HG03521 (cell line): Measurements from ENCODE around the gene COPRS.
"Not testable (repeated sequence)": the region's sequence is repeated elsewhere in the genome, so short reads cannot be mapped to it uniquely, and the experiment has no call there.

ENCODE experiments used
- ATAC-seq: cut with Tn5 transposase; IDR thresholded peaks from one replicate; pipeline ENCODE4 v1.9.1; 2021; ENCODE audit warnings: mild to moderate bottlenecking, moderate library complexity; ENCODE audit not compliant: unreplicated experiment

COPRS gene

DNA sequence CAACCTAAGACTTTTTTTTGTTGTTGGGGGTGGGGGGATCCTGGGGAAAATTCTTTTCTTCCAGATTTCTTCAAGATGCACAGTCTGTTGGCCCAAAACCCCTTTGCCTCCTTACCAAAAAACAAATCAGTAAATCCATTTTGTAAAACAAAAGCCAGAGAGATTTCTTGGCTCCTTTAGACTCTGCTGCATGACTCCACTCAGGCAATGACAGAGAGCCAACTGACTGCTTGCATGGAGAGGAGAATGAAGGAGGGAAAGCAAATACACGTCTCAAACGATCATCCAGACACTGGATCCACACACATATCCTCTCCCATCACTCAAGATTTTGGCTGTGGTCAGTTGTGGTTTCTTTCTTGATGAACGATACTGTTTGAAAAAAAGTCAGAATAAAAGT is 13.8 kb downstream of the COPRS start:
- no peak for ATAC-seq

DNA sequence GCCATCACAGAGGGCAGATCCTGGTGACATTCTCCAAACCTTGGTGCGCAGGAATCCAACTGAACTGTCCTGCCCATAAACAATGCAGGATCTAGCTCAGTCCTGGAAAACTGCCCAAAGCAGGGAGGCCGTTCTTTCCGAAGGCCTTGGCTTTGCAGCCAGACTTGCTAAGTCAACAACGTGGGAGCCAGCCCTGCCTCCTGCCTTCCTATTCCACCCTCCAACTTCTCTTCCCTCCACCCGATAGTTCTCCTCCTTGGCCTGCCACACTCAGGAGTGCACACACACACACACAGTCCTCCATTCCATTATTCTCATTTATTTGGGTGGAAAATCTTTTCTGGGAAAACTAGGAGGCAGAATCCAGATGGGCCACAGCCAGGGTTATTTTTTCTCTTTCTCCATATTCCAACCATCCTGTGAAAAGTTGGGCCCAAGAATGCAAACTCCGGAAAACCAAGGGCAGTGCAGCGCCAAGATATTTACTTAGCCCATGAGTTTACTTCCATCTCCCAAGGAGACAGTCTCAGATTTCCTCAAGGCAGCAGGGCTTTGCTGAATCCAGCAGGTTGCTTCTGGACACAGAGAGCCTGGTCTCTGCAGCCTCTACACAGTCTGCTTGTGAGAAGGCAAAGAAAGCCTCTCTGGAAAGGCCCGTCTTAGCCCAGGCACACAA is 15.8 kb downstream of the COPRS start:
- ATAC-seq: no peak

DNA sequence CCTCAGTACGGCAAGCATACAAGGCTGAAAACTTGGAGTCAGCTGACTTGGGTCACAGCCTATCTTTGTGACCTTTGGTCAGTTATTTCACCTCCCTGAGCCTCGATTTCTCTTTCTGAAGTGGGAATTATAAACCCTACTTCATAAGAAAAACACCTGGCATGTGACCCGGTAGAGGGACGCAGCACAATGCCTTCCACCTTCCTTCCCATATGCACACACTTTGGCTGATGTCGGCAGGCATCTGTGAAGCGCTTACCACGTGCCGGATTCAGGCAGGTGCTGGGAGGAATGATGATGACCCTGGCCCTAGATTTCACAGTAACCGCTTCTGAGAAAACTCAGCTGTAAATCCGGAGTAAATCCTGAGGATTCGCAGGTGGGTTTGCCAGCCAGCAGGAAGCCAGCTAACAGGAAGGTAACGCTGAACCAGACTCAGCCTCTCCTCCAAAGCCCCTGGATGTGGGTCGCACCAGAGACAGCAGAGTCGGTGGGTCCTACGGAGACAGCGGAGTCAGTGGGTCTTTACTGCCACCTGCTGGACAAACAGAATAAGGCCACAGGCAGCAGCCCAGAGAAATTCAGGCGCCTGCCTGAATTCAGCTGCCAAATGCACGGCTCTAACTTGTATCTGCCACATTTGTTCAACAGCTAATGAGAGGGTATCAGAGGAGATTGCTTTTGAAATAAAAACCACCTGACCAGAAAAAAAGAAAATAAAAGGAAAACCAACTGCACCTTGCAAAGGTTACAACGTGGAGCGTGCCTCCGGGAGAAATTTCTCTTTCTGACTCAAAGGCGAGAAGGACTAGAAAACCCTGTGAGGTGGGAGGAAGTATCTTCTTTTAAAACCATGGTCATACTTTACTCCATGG is 16.6 kb downstream of the COPRS start:
- ATAC-seq: no peak

DNA sequence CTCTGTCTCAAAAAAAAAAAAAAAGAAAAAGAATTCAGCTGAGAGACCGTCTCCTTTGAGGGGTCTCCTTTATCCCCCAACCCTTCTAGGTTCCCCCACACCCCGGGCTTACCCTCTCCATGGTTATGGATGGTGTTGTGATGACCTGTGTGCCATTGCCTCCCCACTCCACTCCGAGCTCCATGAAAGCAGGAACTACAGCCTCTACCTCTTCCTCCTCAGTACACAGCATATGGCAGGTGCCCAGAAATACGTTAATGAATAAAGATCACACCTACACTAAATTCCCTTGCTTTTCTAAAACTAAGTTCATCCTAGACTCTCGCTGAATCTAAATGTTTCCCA is 17.2 kb downstream of the COPRS start:
- no peak for ATAC-seq

DNA sequence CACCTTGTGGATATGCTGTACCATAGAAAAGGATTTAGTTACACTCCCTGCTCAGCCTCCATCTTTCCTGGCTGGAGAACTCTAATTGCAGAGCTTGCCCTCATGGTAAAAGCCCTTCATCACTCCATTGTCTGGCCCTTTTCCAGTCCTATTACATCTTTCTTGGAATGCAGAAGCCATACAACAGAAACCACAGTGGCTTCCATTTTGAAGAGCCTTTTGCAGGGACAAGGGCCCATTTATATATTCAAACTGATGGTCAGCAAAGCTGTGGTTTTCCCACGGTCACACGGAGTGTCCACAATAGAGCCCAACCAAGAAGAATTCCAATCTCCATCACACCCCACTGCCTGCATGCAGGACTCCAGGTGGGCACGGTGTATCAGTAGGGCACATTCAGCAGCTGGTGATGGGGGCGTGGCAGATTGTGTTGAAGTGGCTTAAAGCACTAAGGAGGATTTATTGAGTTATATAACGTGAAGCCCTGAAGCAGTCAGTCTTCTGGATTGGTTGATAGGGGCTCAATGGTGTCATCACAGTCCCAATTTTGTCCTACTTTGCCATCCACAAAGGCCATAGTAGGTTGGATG is 20.3 kb downstream of the COPRS start:
- no peak for ATAC-seq

DNA sequence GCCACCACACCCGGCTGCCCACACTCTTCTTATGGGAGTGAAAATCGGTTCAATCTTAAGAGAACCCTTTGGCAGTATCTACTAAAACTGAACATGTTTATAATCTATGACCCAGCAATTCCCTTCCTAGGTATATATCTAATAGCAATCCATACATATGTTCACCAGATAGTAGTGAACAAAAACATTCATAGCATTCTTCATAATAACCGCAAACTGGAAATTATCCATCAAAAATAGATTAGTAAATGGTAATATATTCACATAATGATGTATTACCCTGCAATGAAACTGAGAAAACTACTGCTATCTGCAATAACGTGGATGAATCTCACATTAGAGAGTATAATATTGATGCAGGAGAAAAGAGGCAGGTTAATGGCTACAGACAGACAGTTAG is 23.1 kb downstream of the COPRS start:
- no peak for ATAC-seq

DNA sequence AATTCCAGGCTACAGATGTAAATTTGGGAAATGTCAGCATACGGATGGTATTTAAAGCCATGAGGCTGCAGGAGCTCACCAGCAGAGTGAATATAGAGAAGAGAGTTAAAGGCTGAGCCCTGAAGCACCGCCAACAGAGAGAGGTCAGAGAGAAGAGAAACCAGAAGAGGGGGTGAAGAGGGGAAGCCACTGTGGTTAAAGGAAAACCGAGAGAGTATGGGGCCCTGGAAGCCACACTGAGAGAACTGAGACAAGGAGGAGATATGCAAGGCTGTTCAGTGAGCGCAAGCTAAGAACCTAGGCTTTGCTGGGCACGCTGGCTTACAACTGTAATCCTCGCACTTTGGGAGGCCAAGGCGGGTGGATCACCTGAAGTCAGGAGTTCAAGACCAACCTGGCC is 24.6 kb downstream of the COPRS start:
- no peak for ATAC-seq

DNA sequence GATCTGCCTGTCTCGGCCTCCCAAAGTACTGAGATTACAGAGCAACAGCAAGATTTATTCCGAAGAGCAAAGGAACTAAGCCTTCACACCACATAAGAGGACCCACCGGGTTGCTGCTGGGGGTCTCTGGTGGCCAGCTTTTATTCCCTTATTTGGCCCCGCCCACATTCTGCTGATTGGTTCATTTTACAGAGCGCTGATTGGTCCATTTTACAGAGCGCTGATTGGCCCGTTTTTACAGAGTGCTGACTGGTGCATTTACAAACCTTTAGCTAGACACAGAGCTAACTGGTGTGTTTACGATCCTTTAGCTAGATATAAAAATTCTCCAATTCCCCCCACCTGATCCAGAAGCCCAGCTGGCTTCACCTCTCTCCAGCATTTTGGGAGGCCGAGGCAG is 26.3 kb downstream of the COPRS start:
- ATAC-seq: no peak

DNA sequence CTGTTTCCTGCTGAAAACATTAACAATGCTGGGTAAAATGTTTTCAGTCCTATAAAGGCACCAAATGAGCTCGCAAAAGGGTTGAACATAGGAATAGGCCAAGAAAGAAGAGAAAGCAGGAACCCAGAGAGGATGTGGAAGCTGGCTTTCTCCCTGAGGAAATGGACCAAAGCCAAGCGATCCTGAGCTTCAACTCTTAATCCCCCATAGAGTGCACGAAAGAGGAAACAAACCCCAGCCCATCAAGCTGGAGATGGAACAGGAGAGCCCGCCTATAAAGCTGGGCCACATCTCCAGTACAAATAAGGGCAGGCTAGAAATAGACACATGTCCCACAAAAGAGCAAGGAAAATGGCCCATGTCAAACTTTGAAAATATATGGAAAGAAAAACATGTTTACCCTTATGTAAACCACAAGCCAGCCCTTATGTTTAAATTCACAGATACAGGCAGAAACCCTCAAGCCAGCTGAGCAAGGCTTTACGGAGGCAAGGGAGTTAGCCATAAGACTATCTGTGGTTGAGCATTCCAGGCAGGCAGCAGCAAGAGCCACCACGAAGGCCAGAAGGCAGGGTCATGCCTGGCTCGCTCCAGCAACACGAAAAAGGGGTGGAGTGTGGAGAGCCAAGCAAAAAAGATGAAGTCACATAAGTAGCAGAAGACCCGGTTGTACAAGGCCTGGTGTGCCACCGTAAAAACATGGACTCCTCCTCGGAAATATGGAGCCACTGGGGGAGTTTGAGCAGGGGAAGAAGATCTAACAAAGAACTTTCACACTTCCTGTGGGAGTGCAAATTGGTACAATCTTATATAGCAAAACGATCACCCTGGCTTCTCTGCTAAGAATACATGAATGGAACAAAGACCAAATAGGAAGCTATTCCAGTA is 27.8 kb downstream of the COPRS start:
- no peak for ATAC-seq

DNA sequence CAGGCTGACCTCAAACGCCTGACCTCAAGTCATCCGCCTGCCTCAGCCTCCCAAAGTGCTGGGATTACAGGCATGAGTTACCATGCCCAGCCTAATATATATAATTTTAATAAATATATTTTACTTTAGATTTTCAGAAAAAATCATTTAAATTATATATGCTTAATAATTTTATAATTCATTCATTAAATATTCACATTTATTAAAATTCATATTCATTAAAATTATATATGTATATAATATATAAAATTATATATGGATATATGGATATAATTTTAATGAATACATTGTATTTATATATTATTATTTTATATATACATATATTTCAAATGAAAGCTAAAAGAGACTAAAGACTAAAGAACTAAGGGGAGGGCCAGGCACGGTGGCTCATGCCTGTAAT is 29.4 kb downstream of the COPRS start:
- no peak for ATAC-seq

DNA sequence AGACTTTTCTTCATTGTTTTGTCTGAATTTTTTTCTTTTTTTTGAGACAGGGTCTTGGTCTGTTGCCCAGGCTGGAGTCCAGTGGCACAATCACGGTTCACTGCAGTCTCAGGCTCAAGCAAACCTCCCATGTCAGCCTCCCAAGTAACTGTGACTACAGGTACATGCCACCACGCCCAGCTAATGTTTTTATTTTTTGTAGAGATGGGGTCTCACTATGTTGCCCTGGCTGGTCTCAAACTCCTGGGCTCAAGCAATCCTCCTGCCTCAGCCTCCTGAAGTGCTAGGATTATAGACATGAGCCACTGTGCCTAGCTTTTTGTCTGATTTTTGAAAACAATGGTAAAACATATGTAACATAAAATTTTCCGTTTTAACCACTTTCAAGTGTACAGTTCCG is 30.1 kb downstream of the COPRS start:
- ATAC-seq: not testable (repeated sequence)

DNA sequence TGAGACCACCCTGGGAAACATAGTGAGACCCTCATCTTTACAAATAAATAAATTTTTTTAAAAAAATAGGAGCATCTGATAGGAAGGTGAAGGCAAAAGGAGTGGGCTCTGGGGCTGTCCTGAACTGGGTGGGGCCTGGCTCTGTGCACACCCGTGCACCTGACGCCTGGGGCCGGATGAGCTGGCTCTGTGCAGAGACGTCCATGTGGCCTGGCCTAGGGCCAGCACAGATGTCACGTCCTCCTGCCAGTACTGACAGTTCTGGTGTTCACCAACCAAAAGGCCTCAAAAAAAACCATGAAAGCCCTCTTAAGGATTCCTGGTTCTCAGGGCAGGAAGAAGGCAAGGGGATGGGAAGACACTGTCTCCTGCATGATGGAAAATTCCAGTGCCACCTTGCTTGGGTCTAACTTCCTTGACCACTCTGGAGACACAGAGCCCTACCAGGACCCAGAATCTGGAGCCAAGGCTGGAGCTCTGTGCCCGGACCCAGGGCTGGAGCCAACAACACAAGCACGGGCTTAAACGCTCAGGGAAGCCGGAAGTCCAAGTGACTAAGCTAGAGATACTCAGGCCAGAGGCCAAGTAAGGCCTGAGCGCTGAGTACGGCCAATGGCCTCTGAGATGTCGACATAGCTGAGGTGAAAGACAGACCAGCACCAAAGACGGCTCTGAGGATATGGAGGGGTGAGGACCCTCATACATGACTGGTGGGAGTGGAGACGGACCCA is 32.9 kb downstream of the COPRS start:
- no peak for ATAC-seq

DNA sequence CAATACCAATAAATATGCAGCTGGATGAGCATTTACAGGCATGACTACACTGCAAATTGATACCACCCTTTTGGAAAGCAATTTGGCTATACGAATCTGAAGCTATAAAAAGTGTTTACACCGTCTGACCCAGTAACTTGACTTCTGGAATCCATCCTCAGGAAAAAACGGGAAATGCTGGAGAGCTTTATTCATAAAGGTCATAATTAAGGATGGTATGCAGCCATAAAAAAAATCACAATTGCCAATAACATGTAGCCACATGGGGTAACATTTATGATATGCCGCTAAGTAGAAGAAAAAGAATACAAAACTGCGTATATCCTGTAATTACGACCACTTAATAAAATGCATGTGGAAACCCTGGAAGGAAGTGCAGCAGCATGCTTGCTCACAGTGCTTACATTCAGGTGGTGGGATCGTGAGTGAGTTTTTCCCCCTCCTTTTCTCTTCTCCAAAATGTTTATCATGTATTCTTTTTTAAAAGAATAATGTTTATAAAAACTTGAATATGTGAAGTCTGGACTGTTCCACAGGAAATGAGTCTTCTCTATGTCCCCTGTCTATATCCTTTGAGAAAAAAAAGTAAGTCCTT is 34.2 kb downstream of the COPRS start:
- no peak for ATAC-seq

DNA sequence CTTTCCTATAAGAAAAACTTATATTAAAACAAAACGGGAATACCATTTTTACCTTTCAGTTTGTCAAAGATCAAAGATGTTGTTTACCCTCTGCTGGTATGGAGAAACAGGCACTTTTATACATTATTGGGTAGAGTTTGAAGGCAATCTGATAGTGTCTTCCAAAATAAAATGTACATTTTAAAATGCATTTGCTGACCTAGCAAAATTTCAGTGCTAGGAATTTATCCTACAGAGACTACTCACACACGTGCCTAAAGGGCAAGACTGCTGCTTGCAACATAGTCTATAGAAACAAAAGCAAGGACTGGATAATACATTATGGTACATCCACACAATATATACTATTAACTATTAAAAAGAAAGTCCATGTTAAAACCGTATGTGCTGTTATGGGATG is 36.0 kb downstream of the COPRS start:
- ATAC-seq: no peak

DNA sequence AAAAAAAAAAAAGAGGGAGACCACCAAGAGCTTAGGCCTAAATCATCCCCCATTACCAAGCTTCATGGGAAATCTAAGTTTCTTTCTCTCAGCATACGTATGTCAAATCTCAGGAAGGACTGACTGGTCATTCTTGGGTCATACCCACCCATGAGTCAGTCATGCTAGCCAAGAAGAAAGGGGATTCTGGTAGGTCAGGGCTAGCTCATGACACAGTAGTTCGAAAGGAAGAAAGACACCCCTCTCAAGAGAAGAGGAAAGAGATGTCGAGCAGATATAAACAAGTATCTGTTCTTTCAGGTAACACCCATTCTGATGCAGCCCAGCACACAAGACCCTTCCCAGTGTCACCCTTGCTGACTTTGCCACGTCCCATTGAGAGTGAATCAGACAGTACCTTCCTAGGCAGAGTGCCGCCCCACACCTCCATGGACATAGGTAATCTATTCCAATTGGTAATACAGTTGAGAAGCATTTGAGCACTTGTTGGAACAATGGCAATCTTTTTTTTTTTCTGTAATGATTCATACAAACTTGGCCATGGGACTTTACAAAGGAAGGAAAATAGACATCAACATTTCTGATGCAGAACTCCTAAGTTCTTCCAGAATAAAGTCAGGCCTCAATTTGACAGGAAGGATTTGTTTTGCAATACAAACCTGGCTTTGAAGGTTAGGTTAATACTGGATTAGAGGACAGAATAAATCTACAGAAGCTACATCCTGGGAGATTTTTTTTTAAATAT is 38.2 kb downstream of the COPRS start:
- no peak for ATAC-seq

DNA sequence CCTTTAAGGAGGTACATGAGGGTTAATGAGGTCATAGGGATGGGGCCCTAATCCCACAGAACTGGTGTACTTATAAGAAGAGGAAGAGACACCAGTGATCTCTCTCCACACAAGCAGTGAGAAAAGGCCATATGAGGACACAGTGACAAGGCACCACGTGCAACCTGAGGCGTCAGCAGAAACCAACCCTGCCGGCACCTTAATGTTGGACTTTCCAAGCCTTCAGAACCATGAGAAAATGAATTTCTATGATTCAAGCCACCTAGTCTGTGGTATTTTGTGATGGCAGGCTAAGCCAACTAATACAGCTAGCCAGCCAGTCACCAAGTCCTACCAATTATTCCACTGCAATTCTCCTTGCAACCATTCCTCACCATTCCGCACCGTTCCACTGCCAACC is 39.5 kb downstream of the COPRS start:
- no peak for ATAC-seq

DNA sequence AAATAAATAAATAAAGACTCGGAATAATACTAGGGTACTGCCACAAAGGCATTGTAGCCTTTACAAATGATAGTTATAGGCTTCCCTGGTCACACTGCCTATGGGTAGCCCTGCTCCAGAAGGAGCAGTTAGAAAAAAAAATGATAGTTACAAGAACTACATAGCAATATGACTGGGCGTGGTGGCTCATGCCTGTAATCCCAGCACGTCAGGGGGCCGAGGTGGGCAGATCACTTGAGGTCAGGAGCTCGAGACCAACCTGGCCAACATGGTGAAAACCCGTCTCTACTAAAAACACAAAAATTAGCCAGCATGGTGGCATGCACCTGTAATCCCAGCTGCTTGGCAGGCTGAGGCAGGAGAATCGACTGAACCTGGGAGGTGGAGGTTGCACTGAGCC is 40.2 kb downstream of the COPRS start:
- ATAC-seq: not testable (repeated sequence)

DNA sequence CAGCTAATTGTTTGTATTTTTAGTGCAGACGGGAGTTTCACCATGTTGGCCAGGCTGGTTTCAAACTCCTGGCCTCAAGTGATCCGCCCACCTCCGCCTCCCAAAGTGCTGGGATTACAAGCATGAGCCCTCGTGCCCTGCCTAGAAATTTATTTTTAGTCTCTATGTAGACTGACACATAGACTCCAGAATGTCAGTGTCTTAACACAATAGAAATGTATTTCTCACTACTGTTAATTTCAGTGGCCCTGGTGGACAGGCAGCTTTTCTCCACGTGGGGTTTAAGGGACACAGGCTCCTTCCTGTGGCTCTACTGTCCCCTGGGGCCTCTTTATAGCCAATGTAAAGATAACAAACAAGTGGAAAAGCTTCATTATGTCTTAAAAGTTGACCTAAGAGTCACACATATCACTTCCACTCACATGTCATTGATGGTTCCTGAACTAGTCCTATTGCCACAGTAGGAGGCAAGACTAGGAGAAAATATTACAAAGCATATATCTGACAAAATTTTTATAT is 43.8 kb downstream of the COPRS start:
- no peak for ATAC-seq

DNA sequence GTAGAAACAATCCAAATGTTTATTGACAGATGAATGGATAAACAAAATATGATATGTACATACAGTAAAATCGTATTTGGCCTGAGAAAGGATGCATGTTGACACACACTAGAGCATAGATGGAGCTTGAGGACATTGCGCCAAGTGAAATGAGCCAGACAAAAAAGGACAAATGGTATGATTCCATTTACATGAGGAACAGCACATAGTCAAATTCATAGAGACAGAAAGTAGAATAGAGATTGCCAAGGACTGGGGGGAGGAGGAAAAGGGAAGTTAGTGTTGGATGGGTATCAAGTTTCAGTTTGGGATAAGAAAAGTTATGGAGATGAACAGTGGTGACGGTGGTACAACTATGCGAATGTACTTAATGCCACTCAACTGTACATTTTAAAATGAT is 47.9 kb downstream of the COPRS start:
- no peak for ATAC-seq
